Small intestine (tissue), 7 donors: ENCODE measurements around the gene TRIM73. TPM values are rescaled to one million over a fixed set of nuclear protein-coding genes. Genes with fewer than 3 reads are reported as not detected.
"Not testable (repeated sequence)": the region's sequence is repeated elsewhere in the genome, so short reads cannot be mapped to it uniquely, and the experiment has no call there.

Experiments used
- DNase-seq, 2 donors: peaks; one replicate each; pipeline versions ENCODE4 v3.0.0 to v3.0.0-alpha.2; 2013
- FAIRE-seq: peaks from 2 replicates; lab custom pipeline; 2012; peaks lifted over from hg19 to GRCh38; lab: Jason Lieb, UNC
- H3K27ac ChIP-seq, 3 donors: one replicate each; pipeline ENCODE4 v1.5.1; 2013; ENCODE audit warnings: low read length in 2 of 3, mild to moderate bottlenecking in 2 of 3, control low read depth in 1 of 3, inconsistent platforms in 1 of 3, low read depth in 1 of 3, moderate library complexity in 1 of 3
- H3K27me3 ChIP-seq, 3 donors: one replicate each; pipeline ENCODE4 v1.6.1; 2013; ENCODE audit warnings: low read length in 3 of 3, inconsistent platforms in 1 of 3; ENCODE audit not compliant: control insufficient read depth in 3 of 3, insufficient read depth in 3 of 3
- H3K36me3 ChIP-seq, 3 donors: one replicate each; pipeline ENCODE4 v1.6.1; 2013; ENCODE audit warnings: low read length in 3 of 3, inconsistent platforms in 1 of 3, low read depth in 1 of 3, mild to moderate bottlenecking in 1 of 3, moderate library complexity in 1 of 3; ENCODE audit not compliant: control insufficient read depth in 3 of 3, insufficient read depth in 2 of 3
- H3K4me1 ChIP-seq, 3 donors: one replicate each; pipeline ENCODE4 v1.6.1; 2013; ENCODE audit warnings: low read length in 2 of 3, inconsistent platforms in 1 of 3, low read depth in 1 of 3, mild to moderate bottlenecking in 1 of 3, moderate library complexity in 1 of 3; ENCODE audit not compliant: control insufficient read depth in 3 of 3, insufficient read depth in 2 of 3
- H3K4me3 ChIP-seq, 3 donors: one replicate each; pipeline ENCODE4 v1.5.1; 2013; ENCODE audit warnings: low read length in 3 of 3, control low read depth in 1 of 3, inconsistent platforms in 1 of 3, low read depth in 1 of 3, mild to moderate bottlenecking in 1 of 3, moderate library complexity in 1 of 3
- H3K9me3 ChIP-seq, 2 donors: one replicate each; pipeline ENCODE4 v1.6.1; 2013; ENCODE audit warnings: low read depth in 1 of 2, low read length in 1 of 2; ENCODE audit not compliant: control insufficient read depth in 2 of 2, insufficient read depth in 1 of 2
- WGBS, 3 donors: extraction: QIAGEN DNeasy Blood & Tissue Kit; methylation state at CpG; one replicate each; pipeline ENCODE4 v1.1.7; 2013; 5-methylcytosine and 5-hydroxymethylcytosine counted together
- polyA plus RNA-seq, 4 donors: library from polyadenylated mRNA; stranded (reverse) in 3 of 4; unstranded in 1 of 4; fragments of 200-250 nt in 3 of 4; fragments of 120-200 nt in 1 of 4; gene quantifications; one replicate each; pipeline versions ENCODE4 v1.2.1 to v1.2.3, GENCODE V29; 2013
- donor health status: healthy with polysubstance abuse.
- donor health status: control.
- donor health status: control.
- donor health status: Bipolar disorder and iron deficiency.
- donor health status: healthy.

Gene TRIM73
- polyA plus RNA-seq, 4 donors: 2.1 to 4.6 (median 3.0) TPM

- peak in 1 of 2 donors; percentile 14 for DNase-seq
- H3K27ac ChIP-seq, H3K27me3 ChIP-seq, FAIRE-seq, H3K4me1 ChIP-seq, H3K36me3 ChIP-seq, H3K9me3 ChIP-seq, H3K4me3 ChIP-seq: not testable (repeated sequence)
- WGBS, 3 donors: 8 to 10% (median 9%) methylated on average over 3 of the region's 4 CpGs
These were observed 57.1 kb downstream of the TRIM73 start for GRCh38 chr7:75452494-75452955.

Other genes starting within 250 kb of the TRIM73 start
- gene POM121C, start 90.7 kb downstream of the TRIM73 start, polyA plus RNA-seq: 10 to 100 TPM in 2 of 4 donors, 1 to 10 TPM in 2; 7.0 to 33.8 (median 13.0) TPM
- 1 to 10 TPM in 1 of 4 donors, not detected in 3; 1.9 TPM for gene SPDYE5, start 96.7 kb downstream of the TRIM73 start, polyA plus RNA-seq